Hepatocyte (in vitro differentiated cells): ENCODE results near the gene CERS1. TPM values are rescaled to one million over a fixed set of nuclear protein-coding genes. Genes with fewer than 3 reads are reported as not detected.

Source experiments
- DNase-seq: peaks from one replicate; pipeline ENCODE4 v3.0.0-alpha.2; 2016; ENCODE audit warnings: low spot score
- H2AFZ ChIP-seq: fragments of 200-600 bp; sonication (generic); 2 replicates; pipeline ENCODE4 v1.6.0; 2016; ENCODE audit warnings: antibody characterized with exemption, mild to moderate bottlenecking
- H3K27ac ChIP-seq: fragments of 200-600 bp; sonication (generic); 2 replicates; pipeline ENCODE4 v1.5.1; 2016; ENCODE audit warnings: mild to moderate bottlenecking
- H3K27me3 ChIP-seq: fragments of 200-600 bp; sonication (generic); 2 replicates; pipeline ENCODE4 v1.6.1; 2016
- H3K36me3 ChIP-seq: fragments of 200-600 bp; sonication (generic); replicated peaks from 2 replicates; pipeline ENCODE4 v1.5.1; 2016; ENCODE audit warnings: low read depth; ENCODE audit not compliant: insufficient read depth
- H3K4me1 ChIP-seq: fragments of 200-600 bp; sonication (generic); 2 replicates; pipeline ENCODE4 v1.5.1; 2016; ENCODE audit warnings: mild to moderate bottlenecking, moderate library complexity; ENCODE audit not compliant: insufficient read depth
- H3K4me2 ChIP-seq: fragments of 200-600 bp; sonication (generic); 2 replicates; pipeline ENCODE4 v1.6.0; 2016
- H3K4me3 ChIP-seq: fragments of 200-600 bp; sonication (generic); 2 replicates; pipeline ENCODE4 v1.5.1; 2016; ENCODE audit warnings: mild to moderate bottlenecking
- H3K79me2 ChIP-seq: fragments of 200-600 bp; sonication (generic); 2 replicates; pipeline ENCODE4 v1.6.0; 2017; ENCODE audit warnings: mild to moderate bottlenecking
- H3K9me2 ChIP-seq: fragments of 200-600 bp; sonication (generic); replicated peaks from 2 replicates; pipeline ENCODE4 v1.6.0; 2017; ENCODE audit warnings: mild to moderate bottlenecking; ENCODE audit not compliant: insufficient read depth
- H3K9me3 ChIP-seq: fragments of 200-600 bp; sonication (generic); 2 replicates; pipeline ENCODE4 v1.5.1; 2016; ENCODE audit warnings: low read depth, mild to moderate bottlenecking
- H4K20me1 ChIP-seq: fragments of 200-600 bp; sonication (generic); 2 replicates; pipeline ENCODE4 v1.6.0; 2016; ENCODE audit warnings: mild to moderate bottlenecking; ENCODE audit not compliant: insufficient read depth, poor library complexity, severe bottlenecking
- EZH2 ChIP-seq: fragments of 200-600 bp; sonication (generic); IDR thresholded peaks from 2 replicates; pipeline ENCODE4 v1.6.1; 2016; ENCODE audit warnings: antibody characterized with exemption, mild to moderate bottlenecking, borderline replicate concordance
- EZH2phosphoT487 ChIP-seq: fragments of 200-600 bp; sonication (generic); IDR thresholded peaks from one replicate; pipeline ENCODE4 v1.6.1; 2018; ENCODE audit warnings: antibody characterized with exemption, mild to moderate bottlenecking, low read depth, moderate library complexity; ENCODE audit not compliant: unreplicated experiment, severe bottlenecking
- WGBS: methylation state at CpG from one replicate; pipeline ENCODE4 v1.1.6; 2016; ENCODE audit warnings: low lambda C conversion rate; ENCODE audit errors: missing lambda C conversion rate; 5-methylcytosine and 5-hydroxymethylcytosine counted together
- polyA plus RNA-seq: library from polyadenylated mRNA; unstranded; fragments of >200 nt; fragmentation: Nextera tagmentation; extraction: Ambion mirVana; gene quantifications from 2 replicates; pipeline ENCODE4 v1.2.1, GENCODE V29; 2016
- total RNA-seq: library from RNA; depleted of rRNA; stranded (reverse); fragments of >200 nt; gene quantifications from 2 replicates; pipeline ENCODE4 v1.2.3, GENCODE V29; 2014
- TF ChIP-seq, protein P1 (sequence below): fragments of 200-600 bp; sonication (generic); IDR thresholded peaks from 2 replicates; pipeline ENCODE4 v1.5.1; 2016; ENCODE audit warnings: antibody characterized with exemption, mild to moderate bottlenecking; ENCODE audit not compliant: poor library complexity

Gene CERS1
- total and polyA plus RNA-seq, 2 experiments from 2014 or later, result 5.3 to 5.7 TPM

DNA sequence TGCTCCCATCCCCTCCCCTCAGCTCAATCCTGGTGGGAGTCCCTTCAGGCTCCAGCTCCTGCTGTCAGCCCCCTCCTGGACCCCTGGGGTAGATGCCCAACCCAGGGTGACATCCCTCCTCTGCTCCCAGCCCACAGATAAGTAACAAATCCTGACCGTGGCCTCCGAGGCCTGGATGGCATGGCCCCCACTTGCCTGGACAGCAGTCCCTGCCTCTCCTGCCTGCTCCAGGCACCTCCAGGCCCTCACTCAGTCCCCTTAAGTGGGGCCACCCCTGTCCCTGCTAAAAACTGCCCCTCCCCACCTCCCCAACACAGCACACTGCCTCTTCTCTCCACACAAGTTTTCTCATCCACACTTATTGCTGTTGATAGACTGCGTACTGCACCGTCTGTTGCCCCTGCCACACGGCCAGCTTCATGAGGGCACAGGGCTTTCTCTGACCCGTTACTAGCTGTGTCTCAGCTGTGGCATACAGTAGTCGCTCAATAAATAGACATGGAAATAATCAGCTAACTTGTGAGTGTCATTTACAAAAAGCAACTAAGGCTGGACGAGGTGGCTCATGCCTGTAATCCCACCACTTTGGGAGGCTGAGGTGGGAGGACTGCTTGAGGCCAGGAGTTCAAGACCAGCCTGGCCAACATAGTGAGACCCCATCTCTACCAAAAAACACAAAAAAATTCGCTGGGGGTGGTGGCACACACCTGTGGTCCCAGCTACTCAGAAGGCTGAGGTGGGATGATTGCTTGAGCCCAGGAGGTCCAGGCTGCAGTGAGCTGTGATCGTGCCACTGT is 5.8 kb downstream of the CERS1 start:
- no peak for DNase-seq
- no peaks in the 10 kb centered on the region for H3K79me2 ChIP-seq
- H3K4me1 ChIP-seq, result no peaks in the 10 kb centered on the region
- no peaks in the 10 kb centered on the region for H3K36me3 ChIP-seq
- H3K9me3 ChIP-seq, result no peaks in the 10 kb centered on the region
- H3K27me3 ChIP-seq, result no peaks in the 10 kb centered on the region
- H3K9me2 ChIP-seq, result no peaks in the 10 kb centered on the region
- no peak for TF ChIP-seq EZH2phosphoT487
- no peak for TF ChIP-seq EZH2
- TF ChIP-seq, protein P1, sequence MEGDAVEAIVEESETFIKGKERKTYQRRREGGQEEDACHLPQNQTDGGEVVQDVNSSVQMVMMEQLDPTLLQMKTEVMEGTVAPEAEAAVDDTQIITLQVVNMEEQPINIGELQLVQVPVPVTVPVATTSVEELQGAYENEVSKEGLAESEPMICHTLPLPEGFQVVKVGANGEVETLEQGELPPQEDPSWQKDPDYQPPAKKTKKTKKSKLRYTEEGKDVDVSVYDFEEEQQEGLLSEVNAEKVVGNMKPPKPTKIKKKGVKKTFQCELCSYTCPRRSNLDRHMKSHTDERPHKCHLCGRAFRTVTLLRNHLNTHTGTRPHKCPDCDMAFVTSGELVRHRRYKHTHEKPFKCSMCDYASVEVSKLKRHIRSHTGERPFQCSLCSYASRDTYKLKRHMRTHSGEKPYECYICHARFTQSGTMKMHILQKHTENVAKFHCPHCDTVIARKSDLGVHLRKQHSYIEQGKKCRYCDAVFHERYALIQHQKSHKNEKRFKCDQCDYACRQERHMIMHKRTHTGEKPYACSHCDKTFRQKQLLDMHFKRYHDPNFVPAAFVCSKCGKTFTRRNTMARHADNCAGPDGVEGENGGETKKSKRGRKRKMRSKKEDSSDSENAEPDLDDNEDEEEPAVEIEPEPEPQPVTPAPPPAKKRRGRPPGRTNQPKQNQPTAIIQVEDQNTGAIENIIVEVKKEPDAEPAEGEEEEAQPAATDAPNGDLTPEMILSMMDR, result no peak
- WGBS, result 87% methylated on average over 10 of the region's 10 CpGs
- H2AFZ ChIP-seq, result no peak overlapping the region
- H3K4me2 ChIP-seq, result no peak overlapping the region
- H4K20me1 ChIP-seq, result peaks cover 2% of the 10 kb centered on the region
- H3K27ac ChIP-seq, result no peak overlapping the region
- H3K4me3 ChIP-seq, result no peak overlapping the region

DNA sequence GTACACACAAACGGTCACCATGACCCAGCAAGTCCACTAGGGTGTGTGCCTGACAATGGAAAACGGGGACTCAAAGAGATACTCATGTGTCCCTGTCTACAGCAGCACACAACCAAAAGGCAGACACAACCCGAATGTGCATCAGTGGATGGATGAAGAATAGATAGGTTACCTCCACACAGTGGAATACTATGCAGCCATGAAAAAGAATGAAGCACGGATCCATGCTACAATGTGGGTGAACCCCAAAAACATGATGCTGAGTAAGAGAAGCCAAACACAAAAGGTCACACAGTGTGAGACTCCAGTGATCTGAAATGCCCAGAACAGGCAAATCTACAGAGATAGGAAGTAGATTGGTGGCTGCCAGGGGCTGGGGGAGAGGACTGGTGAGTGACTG is 9.0 kb downstream of the CERS1 start:
- Histone ChIP-seq H3K4me2 (no peak overlapping the region), H3K9me2 (no peaks in the 10 kb centered on the region), H2AFZ (no peak overlapping the region), H4K20me1 (no peaks in the 10 kb centered on the region), H3K36me3 (no peaks in the 10 kb centered on the region), H3K9me3 (no peaks in the 10 kb centered on the region), H3K4me1 (no peaks in the 10 kb centered on the region), H3K4me3 (no peak overlapping the region), H3K79me2 (no peaks in the 10 kb centered on the region), H3K27ac (no peak overlapping the region), H3K27me3 (no peaks in the 10 kb centered on the region)
- 97% methylated on average over 4 of the region's 4 CpGs for WGBS
- no peak for TF ChIP-seq EZH2phosphoT487
- DNase-seq, result no peak

GRCh38 chr19:18883526-18884304 is 12.2 kb downstream of the CERS1 start:
- WGBS, result 92% methylated on average over 29 of the region's 30 CpGs

More at GRCh38 chr19:18883526-18884304, 12.2 kb downstream of the CERS1 start:
- no peaks in the 10 kb centered on the region for H3K9me2 ChIP-seq
- H2AFZ ChIP-seq, result no peak overlapping the region
- no peak overlapping the region for H3K4me3 ChIP-seq
- H3K27me3 ChIP-seq, result no peaks in the 10 kb centered on the region
- DNase-seq, result no peak
- no peaks in the 10 kb centered on the region for H3K9me3 ChIP-seq
- no peaks in the 10 kb centered on the region for H4K20me1 ChIP-seq
- TF ChIP-seq, protein P1, result no peak
- TF ChIP-seq EZH2phosphoT487 (no peak), EZH2 (no peak)
- no peaks in the 10 kb centered on the region for H3K36me3 ChIP-seq
- no peak overlapping the region for H3K27ac ChIP-seq
- no peaks in the 10 kb centered on the region for H3K79me2 ChIP-seq
- H3K4me2 ChIP-seq, result no peak overlapping the region
- H3K4me1 ChIP-seq, result no peaks in the 10 kb centered on the region
